ENCODE measurements around the gene SYPL1. TPM values are rescaled to one million over a fixed set of nuclear protein-coding genes. Genes with fewer than 3 reads are reported as not detected.
A peak's percentile ranks its signal among the peaks of the same experiment; 100 is the strongest.

Gene SYPL1
- total RNA-seq, 2 donors from 2014 or later, result 87.9 to 132 TPM

GRCh38 chr7:106047818-106048705 is 64.0 kb downstream of the SYPL1 start:
- Histone ChIP-seq H3K4me3 (no peak overlapping the region), H3K27me3 (replicated peaks; ENCODE audit: insufficient read depth) (no peaks in the 10 kb centered on the region), H3K36me3 (no peaks in the 10 kb centered on the region), H3K4me1 (replicated peaks) (no peaks in the 10 kb centered on the region), H3K27ac (no peak overlapping the region), H3K9me3 (no peaks in the 10 kb centered on the region)
- intact Hi-C loops (cut with DNase I), result no loop called here
- 41% methylated on average over 10 of the region's 10 CpGs for WGBS
- TF ChIP-seq, protein P1, sequence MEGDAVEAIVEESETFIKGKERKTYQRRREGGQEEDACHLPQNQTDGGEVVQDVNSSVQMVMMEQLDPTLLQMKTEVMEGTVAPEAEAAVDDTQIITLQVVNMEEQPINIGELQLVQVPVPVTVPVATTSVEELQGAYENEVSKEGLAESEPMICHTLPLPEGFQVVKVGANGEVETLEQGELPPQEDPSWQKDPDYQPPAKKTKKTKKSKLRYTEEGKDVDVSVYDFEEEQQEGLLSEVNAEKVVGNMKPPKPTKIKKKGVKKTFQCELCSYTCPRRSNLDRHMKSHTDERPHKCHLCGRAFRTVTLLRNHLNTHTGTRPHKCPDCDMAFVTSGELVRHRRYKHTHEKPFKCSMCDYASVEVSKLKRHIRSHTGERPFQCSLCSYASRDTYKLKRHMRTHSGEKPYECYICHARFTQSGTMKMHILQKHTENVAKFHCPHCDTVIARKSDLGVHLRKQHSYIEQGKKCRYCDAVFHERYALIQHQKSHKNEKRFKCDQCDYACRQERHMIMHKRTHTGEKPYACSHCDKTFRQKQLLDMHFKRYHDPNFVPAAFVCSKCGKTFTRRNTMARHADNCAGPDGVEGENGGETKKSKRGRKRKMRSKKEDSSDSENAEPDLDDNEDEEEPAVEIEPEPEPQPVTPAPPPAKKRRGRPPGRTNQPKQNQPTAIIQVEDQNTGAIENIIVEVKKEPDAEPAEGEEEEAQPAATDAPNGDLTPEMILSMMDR (IDR thresholded peaks at IDR 0.05), result no peak
- TF ChIP-seq POLR2A (IDR thresholded peaks at IDR 0.05) (no peak), POLR2AphosphoS5 (IDR thresholded peaks at IDR 0.05) (peak; percentile 20)
- no peak for DNase-seq (ENCODE audit: low spot score)

GRCh38 chr7:106047184-106047583 is 64.9 kb downstream of the SYPL1 start:
- Histone ChIP-seq H3K27ac (no peak overlapping the region), H3K4me1 (replicated peaks) (no peaks in the 10 kb centered on the region), H3K27me3 (replicated peaks; ENCODE audit: insufficient read depth) (no peaks in the 10 kb centered on the region), H3K36me3 (no peaks in the 10 kb centered on the region), H3K9me3 (no peaks in the 10 kb centered on the region), H3K4me3 (no peak overlapping the region)
- intact Hi-C loops (cut with DNase I), result no loop called here
- TF ChIP-seq POLR2AphosphoS5 (IDR thresholded peaks at IDR 0.05), result no peak
- no peak for TF ChIP-seq POLR2A (IDR thresholded peaks at IDR 0.05)
- TF ChIP-seq, protein P1 (IDR thresholded peaks at IDR 0.05), result no peak
- no peak for DNase-seq (ENCODE audit: low spot score)
- WGBS, result 58% methylated on average over 5 of the region's 5 CpGs

DNA sequence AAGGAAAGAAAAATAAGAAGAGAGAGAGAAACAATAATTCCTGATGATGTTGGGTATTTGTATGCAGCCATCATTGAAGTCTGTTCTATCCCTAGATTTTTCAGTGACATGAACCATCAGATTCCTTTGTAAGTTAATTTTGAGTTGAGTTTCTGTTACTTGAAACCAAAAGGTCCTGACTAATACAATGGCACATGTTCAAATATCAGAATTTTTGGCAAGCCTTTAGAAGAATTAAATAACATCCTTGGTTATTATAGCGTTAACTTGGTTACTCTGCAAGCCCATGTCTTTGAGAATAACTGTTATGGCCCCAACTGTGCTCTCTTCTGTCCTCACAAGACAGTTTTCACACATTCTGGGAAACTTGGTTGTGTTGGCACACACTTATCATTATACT is 66.5 kb downstream of the SYPL1 start:
- Histone ChIP-seq H3K4me3 (no peak overlapping the region), H3K4me1 (replicated peaks) (no peaks in the 10 kb centered on the region), H3K27me3 (replicated peaks; ENCODE audit: insufficient read depth) (no peaks in the 10 kb centered on the region), H3K36me3 (no peaks in the 10 kb centered on the region), H3K9me3 (no peaks in the 10 kb centered on the region), H3K27ac (no peak overlapping the region)
- no peak for TF ChIP-seq POLR2A (IDR thresholded peaks at IDR 0.05)
- TF ChIP-seq, protein P1 (IDR thresholded peaks at IDR 0.05), result no peak
- TF ChIP-seq POLR2AphosphoS5 (IDR thresholded peaks at IDR 0.05), result no peak
- intact Hi-C loops (cut with DNase I), result no loop called here
- DNase-seq (ENCODE audit: low spot score), result no peak
- WGBS, result 55% methylated on average over 1 of the region's 1 CpG

DNA sequence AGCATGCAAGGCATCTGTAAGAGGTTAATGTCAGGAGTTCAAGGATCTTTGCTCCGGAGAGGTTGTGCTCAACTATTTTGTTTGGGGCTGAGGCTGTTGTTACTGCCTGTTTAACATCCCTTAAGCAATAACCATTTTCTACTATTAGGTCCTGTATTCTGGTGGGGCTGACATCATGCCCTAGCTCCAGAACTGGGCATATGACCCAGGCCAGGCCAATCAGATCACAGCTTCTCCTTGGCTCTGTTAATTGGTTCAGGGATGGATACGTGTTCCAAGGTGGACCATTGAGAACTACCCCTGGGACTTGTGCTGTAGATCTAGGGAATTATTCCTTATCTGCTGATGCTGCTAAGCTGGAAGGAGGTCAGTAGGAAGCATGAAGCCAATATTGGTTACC is 67.0 kb downstream of the SYPL1 start:
- H3K9me3 ChIP-seq, result no peaks in the 10 kb centered on the region
- intact Hi-C loops (cut with DNase I), result no loop called here
- DNase-seq (ENCODE audit: low spot score), result no peak
- TF ChIP-seq POLR2A (IDR thresholded peaks at IDR 0.05) (no peak), POLR2AphosphoS5 (IDR thresholded peaks at IDR 0.05) (no peak)
- TF ChIP-seq, protein P1 (IDR thresholded peaks at IDR 0.05), result no peak
- H3K27ac ChIP-seq, result no peak overlapping the region
- no peaks in the 10 kb centered on the region for H3K4me1 ChIP-seq (replicated peaks)
- H3K36me3 ChIP-seq, result no peaks in the 10 kb centered on the region
- H3K4me3 ChIP-seq, result no peak overlapping the region
- no peaks in the 10 kb centered on the region for H3K27me3 ChIP-seq (replicated peaks; ENCODE audit: insufficient read depth)
- 86% methylated on average over 2 of the region's 2 CpGs for WGBS

- intact Hi-C loops (cut with DNase I), result loop anchor here (2.0 to 5.0 kb wide), 3 partner anchors 110 to 390 kb away; no protein-coding TSS in a partner anchor
- no peak for DNase-seq (ENCODE audit: low spot score)
- H3K4me3 ChIP-seq, result no peak overlapping the region
- 87% methylated on average over 4 of the region's 4 CpGs for WGBS
- no peaks in the 10 kb centered on the region for H3K9me3 ChIP-seq
- TF ChIP-seq POLR2AphosphoS5 (IDR thresholded peaks at IDR 0.05), result no peak
- TF ChIP-seq, protein P1 (IDR thresholded peaks at IDR 0.05), result no peak
- no peak for TF ChIP-seq POLR2A (IDR thresholded peaks at IDR 0.05)
- no peaks in the 10 kb centered on the region for H3K27me3 ChIP-seq (replicated peaks; ENCODE audit: insufficient read depth)
- H3K27ac ChIP-seq, result no peak overlapping the region
- H3K36me3 ChIP-seq, result no peaks in the 10 kb centered on the region
- H3K4me1 ChIP-seq (replicated peaks), result no peaks in the 10 kb centered on the region
Observed at GRCh38 chr7:106042196-106042611, 69.9 kb downstream of the SYPL1 start.

Data from prostate gland (tissue), 2 donors.